ENCODE results near the gene PRSS23.

DNA sequence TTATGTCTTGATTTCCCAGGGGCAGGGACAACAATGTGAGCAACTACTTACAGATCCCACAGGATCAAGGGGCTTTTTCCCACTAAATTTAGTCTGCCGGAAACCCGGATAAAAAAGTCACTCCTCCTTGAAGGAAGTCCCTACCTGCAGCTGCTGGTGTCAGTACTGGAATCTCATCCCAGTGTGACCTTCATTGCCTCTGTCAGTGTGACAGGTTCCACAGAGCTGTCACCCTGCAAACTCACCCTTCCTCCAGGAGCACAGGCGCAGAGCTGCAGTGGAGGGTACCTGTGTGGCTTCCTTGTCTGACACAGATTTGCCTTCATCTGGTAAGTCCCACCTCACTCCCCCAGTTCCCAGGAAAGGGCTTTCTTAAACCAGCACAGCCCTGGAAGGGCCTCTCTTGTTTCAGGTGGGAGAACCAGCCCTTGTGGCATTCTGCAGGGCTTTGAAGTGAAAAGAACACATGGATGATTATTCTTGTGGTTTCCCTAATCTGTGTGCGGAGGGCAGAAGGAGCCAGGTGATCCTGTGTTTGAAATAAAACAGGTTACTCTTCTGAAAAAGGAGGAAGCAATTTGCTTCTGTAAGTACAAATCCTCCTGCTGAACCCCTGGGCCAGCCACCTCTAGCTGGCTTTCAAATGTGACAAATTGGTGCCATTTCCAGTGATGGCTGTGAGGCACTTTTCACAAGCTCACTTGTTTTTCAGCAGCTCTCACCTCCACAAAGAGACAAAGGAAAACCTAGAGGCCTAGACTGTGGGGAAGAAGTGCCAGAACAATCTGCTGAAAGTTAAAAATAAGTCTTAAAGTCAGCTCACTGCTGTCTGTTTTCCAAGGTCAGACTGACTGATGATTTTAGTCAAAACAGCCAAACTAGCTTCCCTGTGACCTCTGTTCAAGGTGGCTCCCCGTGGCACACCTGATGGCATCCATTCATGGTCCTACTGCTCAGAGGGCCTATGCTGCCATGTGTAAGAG, 9.2 kb upstream of the PRSS23 start:
- TF ChIP-seq, protein P1, sequence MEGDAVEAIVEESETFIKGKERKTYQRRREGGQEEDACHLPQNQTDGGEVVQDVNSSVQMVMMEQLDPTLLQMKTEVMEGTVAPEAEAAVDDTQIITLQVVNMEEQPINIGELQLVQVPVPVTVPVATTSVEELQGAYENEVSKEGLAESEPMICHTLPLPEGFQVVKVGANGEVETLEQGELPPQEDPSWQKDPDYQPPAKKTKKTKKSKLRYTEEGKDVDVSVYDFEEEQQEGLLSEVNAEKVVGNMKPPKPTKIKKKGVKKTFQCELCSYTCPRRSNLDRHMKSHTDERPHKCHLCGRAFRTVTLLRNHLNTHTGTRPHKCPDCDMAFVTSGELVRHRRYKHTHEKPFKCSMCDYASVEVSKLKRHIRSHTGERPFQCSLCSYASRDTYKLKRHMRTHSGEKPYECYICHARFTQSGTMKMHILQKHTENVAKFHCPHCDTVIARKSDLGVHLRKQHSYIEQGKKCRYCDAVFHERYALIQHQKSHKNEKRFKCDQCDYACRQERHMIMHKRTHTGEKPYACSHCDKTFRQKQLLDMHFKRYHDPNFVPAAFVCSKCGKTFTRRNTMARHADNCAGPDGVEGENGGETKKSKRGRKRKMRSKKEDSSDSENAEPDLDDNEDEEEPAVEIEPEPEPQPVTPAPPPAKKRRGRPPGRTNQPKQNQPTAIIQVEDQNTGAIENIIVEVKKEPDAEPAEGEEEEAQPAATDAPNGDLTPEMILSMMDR (IDR thresholded peaks at IDR 0.05 in 2 of 3, conservative IDR thresholded peaks at IDR 0.05 in 1 of 3; ENCODE audit: borderline replicate concordance in 1 of 3, insufficient read depth in 1 of 3, low read depth in 2 of 3, low read length in 2 of 3): no peak
- TF ChIP-seq EZH2 (IDR thresholded peaks at IDR 0.05) (no peak), EGR1 (IDR thresholded peaks at IDR 0.05; ENCODE audit: low read depth) (no peak), YY1 (IDR thresholded peaks at IDR 0.05; ENCODE audit: extremely low read depth, insufficient replicate concordance, low read depth, low read length) (no peak), POLR2A (IDR thresholded peaks at IDR 0.05; ENCODE audit: borderline replicate concordance, extremely low read depth, insufficient read depth, insufficient read length) (no peak), CEBPB (IDR thresholded peaks at IDR 0.05; ENCODE audit: low read depth) (no peak), FOSL1 (IDR thresholded peaks at IDR 0.05; ENCODE audit: low read depth) (no peak), TCF7L2 (IDR thresholded peaks at IDR 0.05; ENCODE audit: borderline replicate concordance, extremely low read depth, insufficient read depth, insufficient read length) (no peak), POLR2AphosphoS5 (IDR thresholded peaks at IDR 0.05; ENCODE audit: low read depth, low read length) (no peak), EZH2phosphoT487 (IDR thresholded peaks at IDR 0.05; ENCODE audit: borderline replicate concordance) (no peak)
- TF ChIP-seq, protein P2, sequence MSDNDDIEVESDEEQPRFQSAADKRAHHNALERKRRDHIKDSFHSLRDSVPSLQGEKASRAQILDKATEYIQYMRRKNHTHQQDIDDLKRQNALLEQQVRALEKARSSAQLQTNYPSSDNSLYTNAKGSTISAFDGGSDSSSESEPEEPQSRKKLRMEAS (IDR thresholded peaks at IDR 0.05): no peak
- TF ChIP-seq, protein P3, sequence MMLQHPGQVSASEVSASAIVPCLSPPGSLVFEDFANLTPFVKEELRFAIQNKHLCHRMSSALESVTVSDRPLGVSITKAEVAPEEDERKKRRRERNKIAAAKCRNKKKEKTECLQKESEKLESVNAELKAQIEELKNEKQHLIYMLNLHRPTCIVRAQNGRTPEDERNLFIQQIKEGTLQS (IDR thresholded peaks at IDR 0.05): no peak
